ENCODE data around the gene VWF. TPM values are rescaled to one million over a fixed set of nuclear protein-coding genes. Genes with fewer than 3 reads are reported as not detected.

Gene VWF
- total RNA-seq, 2 experiments from 2014 or later, result 0.07 TPM; not detected in 1

- H3K4me1 Mint-ChIP-seq, result no peaks in the 10 kb centered on the region
- no peak overlapping the region for H3K4me3 Mint-ChIP-seq
- no peaks in the 10 kb centered on the region for H3K36me3 Mint-ChIP-seq (ENCODE audit: low read depth)
- no peak for ATAC-seq
- no peak for DNase-seq
- intact Hi-C loops (cut with DNase I, micrococcal nuclease), result no loop called here
- ChIA-PET CTCF (interaction anchor here (0.6 kb wide), 1 partner anchor 111 kb away, joined by 3 read pairs; no protein-coding TSS in a partner anchor), POLR2A (no interaction called here)
- no peak overlapping the region for H3K27ac Mint-ChIP-seq
- no peaks in the 10 kb centered on the region for H3K9me3 Mint-ChIP-seq (ENCODE audit: low read depth)
- peaks cover 12% of the 10 kb centered on the region for H3K27me3 Mint-ChIP-seq
Measured at GRCh38 chr12:5927732-5928516, 196.5 kb downstream of the VWF start.

GRCh38 chr12:5925646-5926045 lies 198.8 kb downstream of the VWF start:
- intact Hi-C loops (cut with DNase I, micrococcal nuclease), result no loop called here
- DNase-seq (no peak), ATAC-seq (no peak)
- H3K4me1 Mint-ChIP-seq, result no peaks in the 10 kb centered on the region
- no peaks in the 10 kb centered on the region for H3K9me3 Mint-ChIP-seq (ENCODE audit: low read depth)
- no peaks in the 10 kb centered on the region for H3K36me3 Mint-ChIP-seq (ENCODE audit: low read depth)
- H3K4me3 Mint-ChIP-seq, result no peak overlapping the region
- H3K27ac Mint-ChIP-seq, result no peak overlapping the region
- ChIA-PET POLR2A (no interaction called here), CTCF (interaction anchor here (1.4 kb wide), 1 partner anchor 63 kb away, joined by 4 read pairs; no protein-coding TSS in a partner anchor)
- H3K27me3 Mint-ChIP-seq, result peaks cover 10% of the 10 kb centered on the region

- H3K27me3 Mint-ChIP-seq, result peaks cover 10% of the 10 kb centered on the region
- CTCF ChIA-PET, result interaction anchor here (0.8 kb wide), 1 partner anchor 20 kb away, joined by 3 read pairs; no protein-coding TSS in a partner anchor
- DNase-seq, result no peak
- H3K27ac Mint-ChIP-seq, result no peak overlapping the region
- H3K4me1 Mint-ChIP-seq, result no peaks in the 10 kb centered on the region
- H3K4me3 Mint-ChIP-seq, result no peak overlapping the region
- POLR2A ChIA-PET, result no interaction called here
- intact Hi-C loops (cut with DNase I, micrococcal nuclease), result no loop called here
- ATAC-seq, result no peak
- H3K9me3 Mint-ChIP-seq (ENCODE audit: low read depth), result no peaks in the 10 kb centered on the region
- H3K36me3 Mint-ChIP-seq (ENCODE audit: low read depth), result no peaks in the 10 kb centered on the region
Measured at GRCh38 chr12:5924342-5924741, 200.1 kb downstream of the VWF start.

- DNase-seq (no peak), ATAC-seq (no peak)
- no peaks in the 10 kb centered on the region for H3K4me1 Mint-ChIP-seq
- no peak overlapping the region for H3K27ac Mint-ChIP-seq
- no peaks in the 10 kb centered on the region for H3K36me3 Mint-ChIP-seq (ENCODE audit: low read depth)
- H3K4me3 Mint-ChIP-seq, result no peak overlapping the region
- intact Hi-C loops (cut with DNase I, micrococcal nuclease), result no loop called here
- H3K27me3 Mint-ChIP-seq, result peaks cover 10% of the 10 kb centered on the region
- CTCF ChIA-PET, result interaction anchor here (0.8 kb wide), 1 partner anchor 20 kb away, joined by 3 read pairs; no protein-coding TSS in a partner anchor
- no peaks in the 10 kb centered on the region for H3K9me3 Mint-ChIP-seq (ENCODE audit: low read depth)
- POLR2A ChIA-PET, result no interaction called here
Measured at GRCh38 chr12:5923751-5924150, 200.7 kb downstream of the VWF start.

GRCh38 chr12:5923043-5923605 lies 201.3 kb downstream of the VWF start:
- H3K36me3 Mint-ChIP-seq (ENCODE audit: low read depth), result no peaks in the 10 kb centered on the region
- no peaks in the 10 kb centered on the region for H3K9me3 Mint-ChIP-seq (ENCODE audit: low read depth)
- no peaks in the 10 kb centered on the region for H3K4me1 Mint-ChIP-seq
- intact Hi-C loops (cut with DNase I, micrococcal nuclease), result no loop called here
- DNase-seq, result no peak
- CTCF ChIA-PET, result no interaction called here
- POLR2A ChIA-PET, result no interaction called here
- ATAC-seq, result no peak
- no peak overlapping the region for H3K4me3 Mint-ChIP-seq
- peaks cover 10% of the 10 kb centered on the region for H3K27me3 Mint-ChIP-seq
- H3K27ac Mint-ChIP-seq, result no peak overlapping the region

- ChIA-PET CTCF (no interaction called here), POLR2A (no interaction called here)
- DNase-seq (no peak), ATAC-seq (no peak)
- Mint-ChIP-seq H3K27me3 (peaks cover 10% of the 10 kb centered on the region), H3K27ac (no peak overlapping the region), H3K36me3 (ENCODE audit: low read depth) (no peaks in the 10 kb centered on the region), H3K4me1 (no peaks in the 10 kb centered on the region), H3K9me3 (ENCODE audit: low read depth) (no peaks in the 10 kb centered on the region), H3K4me3 (no peak overlapping the region)
- intact Hi-C loops (cut with DNase I, micrococcal nuclease), result no loop called here
Measured at GRCh38 chr12:5921966-5922899, 202.2 kb downstream of the VWF start.

GRCh38 chr12:5921027-5921909 lies 203.2 kb downstream of the VWF start:
- Mint-ChIP-seq H3K4me3 (no peak overlapping the region), H3K9me3 (ENCODE audit: low read depth) (no peaks in the 10 kb centered on the region), H3K27ac (no peak overlapping the region), H3K27me3 (peaks cover 7% of the 10 kb centered on the region), H3K36me3 (ENCODE audit: low read depth) (no peaks in the 10 kb centered on the region), H3K4me1 (no peaks in the 10 kb centered on the region)
- intact Hi-C loops (cut with DNase I, micrococcal nuclease), result no loop called here
- ATAC-seq (no peak), DNase-seq (no peak)
- ChIA-PET CTCF (no interaction called here), POLR2A (no interaction called here)

- ATAC-seq (no peak), DNase-seq (no peak)
- no peaks in the 10 kb centered on the region for H3K9me3 Mint-ChIP-seq (ENCODE audit: low read depth)
- ChIA-PET POLR2A (no interaction called here), CTCF (no interaction called here)
- H3K36me3 Mint-ChIP-seq (ENCODE audit: low read depth), result no peaks in the 10 kb centered on the region
- no peaks in the 10 kb centered on the region for H3K4me1 Mint-ChIP-seq
- no peak overlapping the region for H3K4me3 Mint-ChIP-seq
- peaks cover 2% of the 10 kb centered on the region for H3K27me3 Mint-ChIP-seq
- intact Hi-C loops (cut with DNase I, micrococcal nuclease), result no loop called here
- no peak overlapping the region for H3K27ac Mint-ChIP-seq
Measured at GRCh38 chr12:5916785-5917290, 207.6 kb downstream of the VWF start.

GRCh38 chr12:5915511-5915910 lies 209.0 kb downstream of the VWF start:
- DNase-seq, result no peak
- Mint-ChIP-seq H3K9me3 (ENCODE audit: low read depth) (no peaks in the 10 kb centered on the region), H3K36me3 (ENCODE audit: low read depth) (no peaks in the 10 kb centered on the region), H3K4me1 (no peaks in the 10 kb centered on the region), H3K27ac (no peak overlapping the region), H3K27me3 (peaks cover 4% of the 10 kb centered on the region), H3K4me3 (no peak overlapping the region)
- ATAC-seq, result no peak
- CTCF ChIA-PET, result interaction anchor here (0.5 kb wide), 1 partner anchor 56 kb away, joined by 3 read pairs; no protein-coding TSS in a partner anchor
- intact Hi-C loops (cut with DNase I, micrococcal nuclease), result no loop called here
- POLR2A ChIA-PET, result no interaction called here

GRCh38 chr12:5914387-5915149 lies 209.9 kb downstream of the VWF start:
- ChIA-PET POLR2A (no interaction called here), CTCF (no interaction called here)
- Mint-ChIP-seq H3K27me3 (peaks cover 4% of the 10 kb centered on the region), H3K36me3 (ENCODE audit: low read depth) (no peaks in the 10 kb centered on the region), H3K9me3 (ENCODE audit: low read depth) (no peaks in the 10 kb centered on the region), H3K4me1 (no peaks in the 10 kb centered on the region), H3K4me3 (no peak overlapping the region), H3K27ac (no peak overlapping the region)
- intact Hi-C loops (cut with DNase I, micrococcal nuclease), result no loop called here
- DNase-seq, result no peak
- ATAC-seq, result no peak
